HCT116 (cell line): ENCODE data around the gene FRMD3. TPM values are rescaled to one million over a fixed set of nuclear protein-coding genes. Genes with fewer than 3 reads are reported as not detected.

Experiments
- ATAC-seq: fragments of 200-7000 bp; cut with Tn5 transposase; 2 replicates; pipeline ENCODE4 v1.9.1; 2020; ENCODE audit warnings: mild to moderate bottlenecking, moderate library complexity
- BruUV-seq: library from RNA; stranded (reverse); fragments of 400-500 nt; replicated peaks from 2 replicates; lab custom pipeline; 2021; lab: Mats Ljungman, UMichigan
- CTCF ChIA-PET: fragments of 300-600 bp; sonication (Branson Sonifier 250); formaldehyde crosslinking; loops from one replicate; lab custom pipeline; 2021; ENCODE audit warnings: antibody characterized with exemption; lab: Charles Lee
- POLR2A ChIA-PET: fragments of 300-600, 350-600 bp; sonication (Branson Sonifier 250); formaldehyde crosslinking; loops from one replicate; lab custom pipeline; 2021; ENCODE audit warnings: antibody characterized with exemption; lab: Charles Lee
- RAD21 ChIA-PET, 2 experiments: fragments of 300-600 bp; sonication (Branson Sonifier 250); formaldehyde crosslinking; loops; one replicate each; lab custom pipeline; 2023; ENCODE audit warnings: low total read pairs in 2 of 2; ENCODE audit not compliant: uncharacterized antibody in 2 of 2, unreplicated experiment in 2 of 2, low non-redundant PET in 1 of 2; lab: Charles Lee
- DNase-seq: peaks from one replicate; pipeline ENCODE4 v3.0.0-alpha.2; 2010; ENCODE audit warnings: low read depth, low spot score
- H2AFZ ChIP-seq: fragments of 200-600 bp; shearing (Covaris generic), sonication (generic); 2 replicates; pipeline ENCODE4 v1.6.1; 2017; ENCODE audit warnings: low read depth, mixed run types, mixed read lengths, antibody characterized with exemption, low read length; ENCODE audit not compliant: poor library complexity, severe bottlenecking
- H3K27ac ChIP-seq: 2 replicates; pipeline ENCODE4 v1.5.1; 2012; ENCODE audit warnings: low read depth, low read length
- H3K27me3 ChIP-seq: fragments of 200-600 bp; sonication (generic); 2 replicates; pipeline ENCODE4 v1.6.1; 2016; ENCODE audit warnings: mixed run types, low read length, mixed read lengths; ENCODE audit not compliant: insufficient read depth
- H3K36me3 ChIP-seq, 2 experiments: fragments of 200-500 bp in 1 of 2; fragments of 200-600 bp in 1 of 2; sonication (Bioruptor generic) in 1 of 2; sonication (generic) in 1 of 2; 2 replicates each; pipeline versions ENCODE4 v1.5.1 to v1.6.1; 2014 to 2016; ENCODE audit warnings: low read length in 2 of 2, inconsistent platforms in 1 of 2, mixed read lengths in 1 of 2, mixed run types in 1 of 2; ENCODE audit not compliant: insufficient read depth in 2 of 2, control insufficient read depth in 1 of 2
- H3K4me1 ChIP-seq, 2 experiments: fragments of 200-600 bp in 1 of 2; sonication (generic) in 1 of 2; 2 replicates each; pipeline versions ENCODE4 v1.5.1 to v1.6.1; 2012 to 2017; ENCODE audit warnings: low read length in 2 of 2, inconsistent platforms in 1 of 2, mild to moderate bottlenecking in 1 of 2, mixed read lengths in 1 of 2, mixed run types in 1 of 2, moderate library complexity in 1 of 2; ENCODE audit not compliant: insufficient read depth in 2 of 2, control insufficient read depth in 1 of 2
- H3K4me2 ChIP-seq: fragments of 200-600 bp; sonication (generic); 2 replicates; pipeline ENCODE4 v1.6.1; 2017; ENCODE audit warnings: mixed run types, low read length, mixed read lengths
- H3K4me3 ChIP-seq, 2 experiments: fragments of 200-600 bp in 1 of 2; sonication (generic) in 1 of 2; replicated peaks in 1 of 2; 2 replicates each; pipeline ENCODE4 v1.5.1; 2011 to 2016; ENCODE audit warnings: low read length in 2 of 2, control low read depth in 1 of 2, low read depth in 1 of 2, mild to moderate bottlenecking in 1 of 2, mixed read lengths in 1 of 2, mixed run types in 1 of 2
- H3K79me2 ChIP-seq: fragments of 200-600 bp; sonication (generic); 2 replicates; pipeline ENCODE4 v1.6.1; 2017; ENCODE audit warnings: mild to moderate bottlenecking, mixed run types, low read length, moderate library complexity, mixed read lengths; ENCODE audit not compliant: insufficient read depth
- H3K9ac ChIP-seq: fragments of 200-600 bp; sonication (generic); 2 replicates; pipeline ENCODE4 v1.6.1; 2016; ENCODE audit warnings: low read length, mixed read lengths
- H3K9me2 ChIP-seq: fragments of 200-600 bp; sonication (generic), shearing (Covaris generic); 2 replicates; pipeline ENCODE4 v1.6.1; 2017; ENCODE audit warnings: mixed run types, mild to moderate bottlenecking, moderate library complexity; ENCODE audit not compliant: insufficient read depth
- H3K9me3 ChIP-seq, 2 experiments: fragments of 200-500 bp in 1 of 2; fragments of 200-600 bp in 1 of 2; sonication (Bioruptor generic) in 1 of 2; sonication (generic) in 1 of 2; 2 replicates each; pipeline ENCODE4 v1.6.1; 2014 to 2017; ENCODE audit warnings: low read length in 2 of 2, mixed read lengths in 2 of 2, inconsistent platforms in 1 of 2, low read depth in 1 of 2, mild to moderate bottlenecking in 1 of 2, mixed run types in 1 of 2, moderate library complexity in 1 of 2; ENCODE audit not compliant: control insufficient read depth in 1 of 2, insufficient read depth in 1 of 2
- H4K20me1 ChIP-seq: fragments of 200-600 bp; sonication (generic), shearing (Covaris generic); 2 replicates; pipeline ENCODE4 v1.6.1; 2017; ENCODE audit warnings: mixed run types, mild to moderate bottlenecking, moderate library complexity; ENCODE audit not compliant: insufficient read depth
- CBX3 ChIP-seq: IDR thresholded peaks from 2 replicates; pipeline ENCODE4 v1.6.1; 2012; ENCODE audit warnings: low read depth
- ELF1 ChIP-seq: IDR thresholded peaks from 2 replicates; pipeline ENCODE4 v1.6.1; 2012; ENCODE audit warnings: low read depth, borderline replicate concordance
- FOSL1 ChIP-seq: IDR thresholded peaks from 2 replicates; pipeline ENCODE4 v1.6.1; 2012; ENCODE audit warnings: low read depth
- JUND ChIP-seq: IDR thresholded peaks from 2 replicates; pipeline ENCODE4 v1.6.1; 2012
- POLR2A ChIP-seq: IDR thresholded peaks from 2 replicates; pipeline ENCODE4 v1.7.0; 2011; ENCODE audit warnings: borderline replicate concordance; ENCODE audit not compliant: insufficient read depth, insufficient read length; ENCODE audit errors: extremely low read depth
- RAD21 ChIP-seq: IDR thresholded peaks from 2 replicates; pipeline ENCODE4 v1.6.1; 2012; ENCODE audit warnings: low read depth, mild to moderate bottlenecking
- SIN3A ChIP-seq: IDR thresholded peaks from 2 replicates; pipeline ENCODE4 v1.6.1; 2012; ENCODE audit warnings: low read depth
- TCF7L2 ChIP-seq: IDR thresholded peaks from 2 replicates; pipeline ENCODE4 v1.7.0; 2011; ENCODE audit warnings: borderline replicate concordance, inconsistent platforms; ENCODE audit not compliant: insufficient read depth, insufficient read length; ENCODE audit errors: extremely low read depth
- ZFX ChIP-seq: fragments of 450-650 bp; IDR thresholded peaks from 2 replicates; pipeline ENCODE4 v1.6.1; 2017
- intact Hi-C: fragments of 100-400 bp; cut with micrococcal nuclease; formaldehyde crosslinking; loops from 2 replicates; pipeline ENCODE4 v1.10.0; 2022
- total RNA-seq: library from RNA; stranded (reverse); gene quantifications from one replicate; pipeline ENCODE4 v1.2.1, GENCODE V29; 2021; ENCODE audit not compliant: unreplicated experiment
- TF ChIP-seq, protein P1 (sequence below), 3 experiments: fragments of 200-600 bp in 1 of 3; sonication (generic) in 1 of 3; IDR thresholded peaks in 2 of 3; conservative IDR thresholded peaks in 1 of 3; 2 replicates each; pipeline ENCODE4 v1.5.1; 2012 to 2017; ENCODE audit warnings: low read depth in 2 of 3, low read length in 2 of 3, antibody characterized with exemption in 1 of 3, borderline replicate concordance in 1 of 3, control low read depth in 1 of 3, mild to moderate bottlenecking in 1 of 3, mixed read lengths in 1 of 3, mixed run types in 1 of 3, moderate library complexity in 1 of 3; ENCODE audit not compliant: insufficient read depth in 1 of 3
- TF ChIP-seq, protein P2 (sequence below): IDR thresholded peaks from 2 replicates; pipeline ENCODE4 v1.6.1; 2012
- TF ChIP-seq, protein P3 (sequence below): IDR thresholded peaks from 2 replicates; pipeline ENCODE4 v1.6.1; 2011; ENCODE audit warnings: mild to moderate bottlenecking, low read length, moderate library complexity; ENCODE audit not compliant: insufficient replicate concordance; ENCODE audit errors: extremely low read depth

Gene FRMD3
- total RNA-seq, 1 experiment from 2014 or later, result 0.89 TPM

DNA sequence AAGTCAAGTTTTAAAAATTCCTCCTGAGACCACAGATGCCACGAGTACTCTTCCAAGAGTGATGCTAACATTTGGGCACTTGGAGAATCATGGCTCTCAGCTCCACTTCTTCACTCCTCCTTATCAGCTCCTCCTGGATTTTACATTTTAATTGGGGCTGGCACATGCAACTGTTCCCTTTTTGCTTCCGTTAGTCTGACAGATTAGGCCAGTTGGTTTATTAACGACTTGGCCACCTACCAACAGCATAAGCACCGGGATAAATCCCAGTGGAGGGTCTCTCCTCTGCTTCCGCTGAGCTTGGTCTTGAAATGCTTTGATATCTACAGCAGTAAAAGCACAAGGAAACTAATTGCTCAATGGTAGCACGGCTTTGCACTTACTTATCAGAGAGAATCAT, 340.6 kb downstream of the FRMD3 start:
- ChIA-PET POLR2A (no interaction called here), CTCF (no interaction called here), RAD21 (no interaction called here)
- no peak overlapping the region for H3K4me3 ChIP-seq
- intact Hi-C loops, result no loop called here
- H2AFZ ChIP-seq, result no peak overlapping the region
- no peak for DNase-seq
- H3K27ac ChIP-seq, result no peak overlapping the region
- no peak overlapping the region for H3K4me2 ChIP-seq
- H3K9me2 ChIP-seq, result no peaks in the 10 kb centered on the region
- no peaks in the 10 kb centered on the region for H3K9me3 ChIP-seq
- no peaks in the 10 kb centered on the region for H3K79me2 ChIP-seq
- H3K27me3 ChIP-seq, result no peaks in the 10 kb centered on the region; the same call in 1 of the 2 replicates
- H4K20me1 ChIP-seq, result no peaks in the 10 kb centered on the region; the same call in 1 of the 2 replicates
- H3K36me3 ChIP-seq, result no peaks in the 10 kb centered on the region
- TF ChIP-seq RAD21 (no peak), FOSL1 (no peak), TCF7L2 (no peak), CBX3 (no peak), SIN3A (no peak), POLR2A (no peak), JUND (no peak), ZFX (no peak), ELF1 (no peak)
- TF ChIP-seq, protein P1, sequence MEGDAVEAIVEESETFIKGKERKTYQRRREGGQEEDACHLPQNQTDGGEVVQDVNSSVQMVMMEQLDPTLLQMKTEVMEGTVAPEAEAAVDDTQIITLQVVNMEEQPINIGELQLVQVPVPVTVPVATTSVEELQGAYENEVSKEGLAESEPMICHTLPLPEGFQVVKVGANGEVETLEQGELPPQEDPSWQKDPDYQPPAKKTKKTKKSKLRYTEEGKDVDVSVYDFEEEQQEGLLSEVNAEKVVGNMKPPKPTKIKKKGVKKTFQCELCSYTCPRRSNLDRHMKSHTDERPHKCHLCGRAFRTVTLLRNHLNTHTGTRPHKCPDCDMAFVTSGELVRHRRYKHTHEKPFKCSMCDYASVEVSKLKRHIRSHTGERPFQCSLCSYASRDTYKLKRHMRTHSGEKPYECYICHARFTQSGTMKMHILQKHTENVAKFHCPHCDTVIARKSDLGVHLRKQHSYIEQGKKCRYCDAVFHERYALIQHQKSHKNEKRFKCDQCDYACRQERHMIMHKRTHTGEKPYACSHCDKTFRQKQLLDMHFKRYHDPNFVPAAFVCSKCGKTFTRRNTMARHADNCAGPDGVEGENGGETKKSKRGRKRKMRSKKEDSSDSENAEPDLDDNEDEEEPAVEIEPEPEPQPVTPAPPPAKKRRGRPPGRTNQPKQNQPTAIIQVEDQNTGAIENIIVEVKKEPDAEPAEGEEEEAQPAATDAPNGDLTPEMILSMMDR (IDR thresholded peaks at IDR 0.05 in 2 of 3, conservative IDR thresholded peaks at IDR 0.05 in 1 of 3; ENCODE audit: borderline replicate concordance in 1 of 3, insufficient read depth in 1 of 3, low read depth in 2 of 3, low read length in 2 of 3), result no peak
- TF ChIP-seq, protein P2, sequence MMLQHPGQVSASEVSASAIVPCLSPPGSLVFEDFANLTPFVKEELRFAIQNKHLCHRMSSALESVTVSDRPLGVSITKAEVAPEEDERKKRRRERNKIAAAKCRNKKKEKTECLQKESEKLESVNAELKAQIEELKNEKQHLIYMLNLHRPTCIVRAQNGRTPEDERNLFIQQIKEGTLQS, result no peak
- TF ChIP-seq, protein P3, sequence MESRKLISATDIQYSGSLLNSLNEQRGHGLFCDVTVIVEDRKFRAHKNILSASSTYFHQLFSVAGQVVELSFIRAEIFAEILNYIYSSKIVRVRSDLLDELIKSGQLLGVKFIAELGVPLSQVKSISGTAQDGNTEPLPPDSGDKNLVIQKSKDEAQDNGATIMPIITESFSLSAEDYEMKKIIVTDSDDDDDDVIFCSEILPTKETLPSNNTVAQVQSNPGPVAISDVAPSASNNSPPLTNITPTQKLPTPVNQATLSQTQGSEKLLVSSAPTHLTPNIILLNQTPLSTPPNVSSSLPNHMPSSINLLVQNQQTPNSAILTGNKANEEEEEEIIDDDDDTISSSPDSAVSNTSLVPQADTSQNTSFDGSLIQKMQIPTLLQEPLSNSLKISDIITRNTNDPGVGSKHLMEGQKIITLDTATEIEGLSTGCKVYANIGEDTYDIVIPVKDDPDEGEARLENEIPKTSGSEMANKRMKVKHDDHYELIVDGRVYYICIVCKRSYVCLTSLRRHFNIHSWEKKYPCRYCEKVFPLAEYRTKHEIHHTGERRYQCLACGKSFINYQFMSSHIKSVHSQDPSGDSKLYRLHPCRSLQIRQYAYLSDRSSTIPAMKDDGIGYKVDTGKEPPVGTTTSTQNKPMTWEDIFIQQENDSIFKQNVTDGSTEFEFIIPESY, result no peak
- BruUV-seq, result no TSS peak
- no peak for ATAC-seq
- H3K4me1 ChIP-seq, result no peaks in the 10 kb centered on the region
- no peak overlapping the region for H3K9ac ChIP-seq
